HG03135 (cell line): ENCODE measurements around the gene TPCN2.

ENCODE experiments used
- ATAC-seq: cut with Tn5 transposase; IDR thresholded peaks from one replicate; pipeline ENCODE4 v1.9.1; 2021; ENCODE audit warnings: mild to moderate bottlenecking, moderate library complexity; ENCODE audit not compliant: unreplicated experiment

Gene TPCN2

GRCh38 chr11:69091638-69092165 lies 43.0 kb downstream of the TPCN2 start:
- no peak for ATAC-seq

GRCh38 chr11:69092263-69092662 lies 43.5 kb downstream of the TPCN2 start:
- ATAC-seq = no peak

DNA sequence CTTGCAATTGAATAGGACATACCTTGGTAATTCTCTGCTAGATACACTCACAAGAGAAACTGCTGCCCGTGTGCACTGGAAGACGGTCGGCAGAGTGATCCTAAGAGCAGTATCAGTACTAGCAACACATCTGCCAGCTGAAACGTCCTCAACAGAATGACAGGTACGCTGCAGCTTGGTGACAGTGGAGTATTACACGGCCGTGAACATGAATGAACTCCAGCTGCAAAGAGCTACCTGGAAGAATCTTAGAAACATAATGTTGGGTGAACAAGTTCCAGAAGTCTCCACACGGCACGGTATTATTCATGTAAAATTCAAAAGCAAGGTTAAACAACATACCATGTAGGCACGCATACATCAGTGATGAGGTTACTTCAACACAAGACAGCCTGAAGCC lies 44.4 kb downstream of the TPCN2 start:
- no peak for ATAC-seq

- no peak for ATAC-seq
Measured at GRCh38 chr11:69094111-69094914, 45.6 kb downstream of the TPCN2 start.

DNA sequence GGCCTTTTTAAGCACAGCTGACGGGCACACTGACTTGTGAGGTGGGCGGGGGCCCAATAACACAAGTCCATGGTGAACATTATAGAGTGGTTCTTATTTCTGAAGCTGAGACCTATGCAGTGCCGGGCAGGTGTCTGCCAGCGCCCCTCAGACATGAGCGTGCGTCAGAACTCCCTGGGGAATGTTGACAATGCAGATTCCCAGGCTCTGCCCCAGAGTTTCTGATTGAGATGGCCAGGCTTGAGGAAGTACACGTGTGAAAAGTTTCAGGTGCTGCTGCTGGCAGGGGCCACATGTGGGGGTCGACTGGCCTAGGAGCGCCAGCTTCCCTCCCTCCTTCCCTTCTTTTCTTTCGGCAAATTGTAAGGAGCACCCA lies 46.2 kb downstream of the TPCN2 start:
- no peak for ATAC-seq

- ATAC-seq = no peak
Measured at GRCh38 chr11:69095300-69095699, 46.6 kb downstream of the TPCN2 start.

- ATAC-seq = no peak
Measured at GRCh38 chr11:69096473-69096872, 47.7 kb downstream of the TPCN2 start.

GRCh38 chr11:69097263-69097662 lies 48.5 kb downstream of the TPCN2 start:
- no peak for ATAC-seq

GRCh38 chr11:69099180-69099579 lies 50.4 kb downstream of the TPCN2 start:
- ATAC-seq = no peak

- no peak for ATAC-seq
Measured at GRCh38 chr11:69100454-69101114, 51.9 kb downstream of the TPCN2 start.

GRCh38 chr11:69101115-69101791 lies 52.5 kb downstream of the TPCN2 start:
- no peak for ATAC-seq

DNA sequence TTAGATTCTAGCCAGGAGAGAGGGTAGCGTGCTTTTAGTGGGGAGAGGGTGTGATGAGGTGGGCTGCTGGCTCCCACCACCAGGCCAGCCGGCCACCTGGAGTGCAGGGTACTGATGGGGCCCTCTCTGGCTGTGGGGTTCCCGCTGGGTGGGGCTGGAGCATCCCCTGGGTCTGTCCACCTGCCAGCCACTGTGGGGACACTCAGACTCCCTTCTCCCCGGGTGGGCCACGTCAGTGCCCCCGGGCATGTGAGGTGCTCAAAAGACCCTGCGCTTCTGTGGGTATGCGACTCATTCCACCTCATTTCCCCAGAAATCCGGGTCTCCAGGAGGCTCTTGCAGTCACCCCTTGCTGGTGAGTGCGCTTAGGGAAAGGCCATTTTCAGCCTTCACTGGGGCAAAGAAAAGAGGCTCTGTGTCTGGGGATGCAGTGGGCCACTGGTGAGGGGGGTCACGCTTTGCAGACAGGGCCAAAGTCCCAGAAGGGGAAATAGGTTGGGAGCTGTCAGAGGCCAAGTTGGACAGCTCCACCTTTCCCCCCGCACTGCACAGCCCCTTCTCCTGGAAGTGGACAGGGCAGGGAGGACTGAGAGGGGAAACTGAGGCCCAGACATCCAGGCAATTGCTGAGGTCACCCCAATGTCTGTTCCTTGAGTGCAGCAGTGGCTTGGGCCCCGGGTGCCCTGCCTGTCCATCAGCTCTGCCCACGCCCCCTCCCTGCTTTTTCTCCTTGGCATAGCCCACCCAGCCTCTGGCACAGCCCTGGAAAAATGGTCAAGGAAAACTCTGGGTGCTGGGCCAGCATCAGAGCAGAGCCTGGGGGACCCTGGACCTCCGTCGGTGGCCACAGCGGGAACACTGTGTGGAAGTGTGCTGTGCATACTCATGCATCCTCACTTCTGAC lies 53.3 kb downstream of the TPCN2 start:
- ATAC-seq = no peak

DNA sequence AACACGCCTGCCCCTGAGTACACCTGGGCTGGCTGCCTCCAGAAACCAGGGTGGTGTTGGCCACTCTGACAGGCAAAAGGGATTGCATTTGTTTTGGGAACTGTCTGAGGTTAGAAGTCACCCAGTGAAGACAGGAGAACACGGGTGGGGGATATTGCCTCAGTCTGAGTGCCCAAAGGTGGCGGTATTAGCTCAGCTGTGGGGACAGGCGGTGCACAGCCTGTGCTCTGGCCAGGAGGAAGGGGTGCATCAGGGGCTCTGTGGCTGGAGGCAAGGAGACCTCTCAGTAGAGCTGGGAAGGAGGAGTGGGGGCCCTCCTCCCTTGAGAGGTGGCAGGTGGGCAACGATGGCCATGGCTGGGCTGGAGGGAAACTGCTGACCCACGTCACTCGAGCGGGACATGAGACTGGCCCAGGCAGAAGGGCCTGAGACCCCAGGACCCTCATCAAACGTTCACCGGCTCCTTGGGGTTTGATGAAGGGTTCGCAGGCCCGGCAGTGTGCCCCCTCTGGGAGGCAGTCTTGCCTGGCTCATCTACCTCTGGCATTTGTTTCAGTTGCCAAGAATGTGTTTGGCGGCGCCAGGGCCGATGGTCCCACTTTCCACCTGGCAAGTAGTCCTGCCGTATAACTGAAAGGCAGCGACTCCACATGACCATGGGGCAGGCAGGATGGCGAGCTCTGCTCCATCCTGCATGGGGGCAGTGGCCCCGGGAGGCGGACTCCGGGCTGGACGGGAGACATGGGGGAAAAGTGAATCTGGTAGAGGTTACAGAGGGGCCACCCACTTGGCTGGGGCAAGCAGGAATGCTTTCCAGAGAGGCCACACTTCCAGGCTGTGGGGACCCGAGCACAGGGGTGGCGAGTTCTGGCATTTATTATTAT lies 54.2 kb downstream of the TPCN2 start:
- ATAC-seq = no peak

- no peak for ATAC-seq
Measured at GRCh38 chr11:69104212-69104855, 55.6 kb downstream of the TPCN2 start.

DNA sequence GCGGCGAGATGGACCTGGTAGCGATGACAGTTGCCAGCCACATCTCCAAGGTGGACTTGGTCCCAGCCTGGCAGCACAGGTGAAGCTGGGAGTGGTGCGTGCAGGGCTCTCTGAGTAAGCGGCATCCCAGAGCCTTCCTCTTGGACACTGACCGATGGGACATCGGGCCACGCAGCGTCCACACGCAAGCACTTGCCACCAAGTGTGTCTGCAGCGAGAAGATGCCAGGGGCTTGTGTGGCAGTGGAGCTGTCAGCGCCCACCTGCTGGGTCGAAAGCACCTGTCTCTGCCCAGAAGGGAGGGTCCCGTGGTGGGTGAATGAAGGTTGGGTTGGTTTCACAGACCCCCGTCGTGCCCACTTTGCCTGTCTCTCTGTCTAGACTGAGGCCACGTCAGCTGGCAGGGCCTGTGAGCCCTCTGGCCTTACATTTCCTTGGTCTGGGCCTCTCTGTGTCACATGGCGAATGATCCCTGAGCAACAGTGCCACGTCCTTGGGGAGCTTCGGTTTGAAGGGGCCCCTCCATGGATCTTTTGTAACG lies 56.2 kb downstream of the TPCN2 start:
- no peak for ATAC-seq

DNA sequence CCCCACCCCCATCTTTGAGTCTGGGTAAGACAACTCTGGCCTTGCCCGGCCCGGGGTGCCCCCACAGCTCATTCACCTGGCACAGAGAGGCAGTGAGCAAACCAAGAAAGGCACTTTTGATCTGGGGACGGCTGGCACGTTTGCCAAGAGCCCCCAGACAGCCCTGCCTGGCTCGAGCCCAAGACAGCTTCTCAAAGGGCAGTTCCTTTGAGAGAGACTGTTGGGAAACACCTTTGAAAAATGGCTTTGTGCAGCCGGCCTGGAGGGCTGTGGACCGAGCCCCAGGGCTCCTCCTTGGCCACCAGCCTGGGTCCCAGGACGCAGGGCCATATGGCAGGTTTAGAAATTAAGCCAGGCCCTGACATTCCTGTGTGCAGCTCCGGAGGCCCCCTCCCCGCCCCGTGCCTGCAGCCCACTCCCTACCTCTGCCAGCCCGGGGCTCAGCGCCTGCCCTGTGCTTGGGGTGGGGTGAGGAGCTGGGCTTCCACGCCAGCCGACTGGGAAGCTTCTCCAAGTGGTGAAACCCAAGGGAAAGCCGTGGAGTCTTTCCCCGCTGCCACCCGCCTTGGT lies 56.8 kb downstream of the TPCN2 start:
- ATAC-seq = no peak

GRCh38 chr11:69106031-69106811 lies 57.5 kb downstream of the TPCN2 start:
- ATAC-seq = no peak

- no peak for ATAC-seq
Measured at GRCh38 chr11:69107413-69107812, 58.7 kb downstream of the TPCN2 start.
